HepG2 (cell line): ENCODE data around the gene HEPHL1. TPM values are rescaled to one million over a fixed set of nuclear protein-coding genes. Genes with fewer than 3 reads are reported as not detected.

Source experiments
- ATAC-seq: fragments of 200-7000 bp; cut with Tn5 transposase; 3 replicates; pipeline ENCODE4 v1.9.1; 2020; ENCODE audit warnings: mild to moderate bottlenecking, moderate library complexity
- BruUV-seq: library from RNA; stranded (reverse); fragments of 400-500 nt; replicated peaks from 2 replicates; lab custom pipeline; 2021; lab: Mats Ljungman, UMichigan
- CTCF ChIA-PET: fragments of 300-600 bp; formaldehyde crosslinking; extraction: SDS; loops from one replicate; lab custom pipeline; 2021; ENCODE audit warnings: low total read pairs, inconsistent platforms, low intra/inter-chr PET ratio; lab: Yijun Ruan, JAX
- POLR2A ChIA-PET: fragments of 350-600 bp; sonication (Branson Sonifier 250); formaldehyde crosslinking; loops from one replicate; lab custom pipeline; 2020; ENCODE audit warnings: antibody characterized with exemption, inconsistent platforms; lab: Yijun Ruan, JAX
- DNase-seq: peaks from one replicate; pipeline ENCODE4 v3.0.0-alpha.2; 2015; ENCODE audit warnings: low spot score
- FAIRE-seq: peaks from 3 replicates; lab custom pipeline; 2011; peaks lifted over from hg19 to GRCh38; lab: Jason Lieb, UNC
- H2AFZ ChIP-seq: one replicate; pipeline ENCODE4 v1.6.1; 2011; ENCODE audit warnings: low read length, inconsistent platforms
- H3K27ac ChIP-seq: fragments of 300-600 bp; 3 replicates; pipeline ENCODE4 v1.8.0; 2011; ENCODE audit warnings: mixed run types, mild to moderate bottlenecking, mixed read lengths, low read length, inconsistent platforms; ENCODE audit not compliant: insufficient read depth; ENCODE audit errors: extremely low read length
- H3K27me3 ChIP-seq, 2 experiments: fragments of 200-600 bp in 1 of 2; 2 replicates in 1 of 2; 3 replicates in 1 of 2; pipeline versions ENCODE4 v1.6.0 to v1.8.0; 2011; ENCODE audit warnings: low read length in 2 of 2, mild to moderate bottlenecking in 2 of 2, moderate library complexity in 2 of 2, inconsistent platforms in 1 of 2; ENCODE audit not compliant: insufficient read depth in 2 of 2, control insufficient read depth in 1 of 2
- H3K36me3 ChIP-seq, 2 experiments: fragments of 200-600 bp in 1 of 2; replicated peaks in 1 of 2; 2 replicates in 1 of 2; 3 replicates in 1 of 2; pipeline versions ENCODE4 v1.5.1 to v1.8.0; 2011; ENCODE audit warnings: low read length in 2 of 2, inconsistent platforms in 1 of 2; ENCODE audit not compliant: insufficient read depth in 2 of 2, control insufficient read depth in 1 of 2
- H3K4me1 ChIP-seq: 2 replicates; pipeline ENCODE4 v1.5.1; 2012; ENCODE audit warnings: low read length, inconsistent platforms; ENCODE audit not compliant: insufficient read depth
- H3K4me2 ChIP-seq: 2 replicates; pipeline ENCODE4 v1.6.0; 2011; ENCODE audit warnings: low read depth, low read length, inconsistent platforms
- H3K4me3 ChIP-seq, 3 experiments: fragments of 200-600 bp in 1 of 3; sonication (generic), shearing (Covaris generic) in 1 of 3; replicated peaks in 1 of 3; 2 replicates each; pipeline ENCODE4 v1.5.1; 2011 to 2016; ENCODE audit warnings: low read length in 3 of 3, inconsistent platforms in 2 of 3, low read depth in 2 of 3, mild to moderate bottlenecking in 2 of 3, control low read depth in 1 of 3, mixed read lengths in 1 of 3; ENCODE audit not compliant: insufficient read depth in 1 of 3
- H3K79me2 ChIP-seq: one replicate; pipeline ENCODE4 v1.6.1; 2011; ENCODE audit warnings: low read length, inconsistent platforms; ENCODE audit not compliant: insufficient read depth
- H3K9ac ChIP-seq: 2 replicates; pipeline ENCODE4 v1.6.0; 2011; ENCODE audit warnings: mild to moderate bottlenecking, low read depth, low read length, inconsistent platforms; ENCODE audit not compliant: insufficient read depth
- H3K9me3 ChIP-seq: 2 replicates; pipeline ENCODE4 v1.5.1; 2012; ENCODE audit warnings: mild to moderate bottlenecking, low read length
- H4K20me1 ChIP-seq: 2 replicates; pipeline ENCODE4 v1.6.0; 2011; ENCODE audit warnings: inconsistent platforms, mild to moderate bottlenecking, low read length, moderate library complexity; ENCODE audit not compliant: insufficient read depth
- ARNT2 ChIP-seq: sonication (generic); formaldehyde crosslinking; IDR thresholded peaks from 2 replicates; pipeline ENCODE4 v1.8.0; 2022; ENCODE audit warnings: mild to moderate bottlenecking, low read depth, missing genetic modification reagents, moderate library complexity
- BRD4 ChIP-seq: sonication (generic); formaldehyde crosslinking; IDR thresholded peaks from 2 replicates; pipeline ENCODE4 v1.4.0; 2020; ENCODE audit warnings: missing genetic modification reagents
- DR1 ChIP-seq: sonication (generic); formaldehyde crosslinking; IDR thresholded peaks from 2 replicates; pipeline ENCODE4 v1.8.0; 2021; ENCODE audit warnings: mild to moderate bottlenecking, missing genetic modification reagents, inconsistent platforms
- ETS1 ChIP-seq: sonication (generic); formaldehyde crosslinking; IDR thresholded peaks from 2 replicates; pipeline ENCODE4 v1.4.0; 2020; ENCODE audit warnings: missing genetic modification reagents
- ETV6 ChIP-seq: sonication (generic); formaldehyde crosslinking; conservative IDR thresholded peaks from 2 replicates; pipeline ENCODE4 v1.4.0; 2020; ENCODE audit warnings: missing genetic modification reagents
- GTF3A ChIP-seq: sonication (generic); formaldehyde crosslinking; conservative IDR thresholded peaks from 2 replicates; pipeline ENCODE4 v1.4.0; 2020; ENCODE audit warnings: mild to moderate bottlenecking, missing genetic modification reagents
- MLLT10 ChIP-seq: sonication (generic); formaldehyde crosslinking; IDR thresholded peaks from 2 replicates; pipeline ENCODE4 v1.4.0; 2020; ENCODE audit warnings: missing genetic modification reagents
- NFE2L2 ChIP-seq: fragments of 150-350 bp; IDR thresholded peaks from 2 replicates; pipeline ENCODE4 v1.6.1; 2014; ENCODE audit warnings: low read length
- RARA ChIP-seq: IDR thresholded peaks from 2 replicates; pipeline ENCODE4 v1.6.1; 2016; ENCODE audit warnings: missing genetic modification reagents, missing compliant biosample characterization
- SNRNP70 ChIP-seq: fragments of 200-400 bp; formaldehyde crosslinking; IDR thresholded peaks from 2 replicates; pipeline ENCODE4 v1.6.1; 2017; ENCODE audit warnings: mild to moderate bottlenecking, low read depth, low read length, moderate library complexity
- ZC3H13 ChIP-seq: sonication (generic); formaldehyde crosslinking; IDR thresholded peaks from 2 replicates; pipeline ENCODE4 v1.8.1; 2023; ENCODE audit warnings: mild to moderate bottlenecking, missing genetic modification reagents, moderate library complexity
- ZFY ChIP-seq: sonication (generic); formaldehyde crosslinking; IDR thresholded peaks from 2 replicates; pipeline ENCODE4 v1.4.0; 2020; ENCODE audit warnings: missing genetic modification reagents
- ZNF17 ChIP-seq: sonication (generic); formaldehyde crosslinking; IDR thresholded peaks from 2 replicates; pipeline ENCODE4 v1.5.0; 2020; ENCODE audit warnings: mild to moderate bottlenecking, missing genetic modification reagents
- ZNF496 ChIP-seq: sonication (generic); formaldehyde crosslinking; IDR thresholded peaks from 2 replicates; pipeline ENCODE4 v1.8.1; 2023; ENCODE audit warnings: mild to moderate bottlenecking, moderate library complexity, missing genetic modification reagents; ENCODE audit not compliant: insufficient replicate concordance
- ZNF512 ChIP-seq: sonication (generic); formaldehyde crosslinking; IDR thresholded peaks from 2 replicates; pipeline ENCODE4 v1.4.0; 2020; ENCODE audit warnings: mild to moderate bottlenecking, missing genetic modification reagents
- ZNF607 ChIP-seq: sonication (generic); formaldehyde crosslinking; IDR thresholded peaks from 2 replicates; pipeline ENCODE4 v1.5.1; 2020; ENCODE audit warnings: missing genetic modification reagents, mild to moderate bottlenecking, borderline replicate concordance
- WGBS: methylation state at CpG from one replicate; pipeline ENCODE4 v1.1.6; 2017; ENCODE audit warnings: low lambda C conversion rate; 5-methylcytosine and 5-hydroxymethylcytosine counted together
- in situ Hi-C: cut with HindIII; loops from 2 replicates; pipeline ENCODE4 v1.10.0; 2017; ENCODE audit warnings: low pct_unique_long_range_greater_than_20kb; ENCODE audit not compliant: extremely low pct_ligation_motif_present
- intact Hi-C: fragments of 100-400 bp; cut with micrococcal nuclease; formaldehyde crosslinking; loops from one replicate; pipeline ENCODE4 v1.10.0; 2022; ENCODE audit not compliant: unreplicated experiment
- polyA plus RNA-seq, 8 experiments: library from polyadenylated mRNA; depleted of rRNA in 3 of 8; stranded (reverse) in 7 of 8; unstranded in 1 of 8; fragments of >200 nt; fragmentation: Illumina TruSeq in 4 of 8; extraction: Trizol in 4 of 8; gene quantifications; 2 replicates each; pipeline versions ENCODE4 v1.2.1 to v1.2.3, GENCODE V29; 2011 to 2016; ENCODE audit warnings: low read depth in 4 of 8, missing spikeins in 1 of 8, mixed read lengths in 1 of 8; ENCODE audit not compliant: insufficient read depth in 1 of 8
- total RNA-seq, 5 experiments: library from RNA; depleted of rRNA; stranded (reverse); fragments of >200 nt; fragmentation: Illumina TruSeq; extraction: Trizol; gene quantifications; 2 replicates each; pipeline ENCODE4 v1.2.3, GENCODE V29; 2016; ENCODE audit warnings: low read depth in 1 of 5

The HEPHL1 gene
- total and polyA plus RNA-seq, 2 of the 13 experiments (the other 11 are each of a cell fraction or from before 2014, with no cell fraction given): 0.04 to 0.05 TPM

GRCh38 chr11:94068764-94069163, 47.6 kb downstream of the HEPHL1 start:
- Histone ChIP-seq H3K4me3 (no peak overlapping the region), H3K4me2 (no peak overlapping the region), H2AFZ (no peak overlapping the region), H4K20me1 (no peaks in the 10 kb centered on the region), H3K27ac (no peak overlapping the region), H3K4me1 (no peaks in the 10 kb centered on the region), H3K9me3 (no peaks in the 10 kb centered on the region), H3K79me2 (no peaks in the 10 kb centered on the region), H3K9ac (no peak overlapping the region), H3K27me3 (no peaks in the 10 kb centered on the region), H3K36me3 (no peaks in the 10 kb centered on the region)
- no TSS peak for BruUV-seq
- no peak for DNase-seq
- intact Hi-C loops (no loop called here), in situ Hi-C loops (no loop called here)
- ChIA-PET POLR2A (no interaction called here), CTCF (no interaction called here)
- no peak for ATAC-seq
- 58% methylated on average over 2 of the region's 2 CpGs for WGBS
- FAIRE-seq: no peak
- TF ChIP-seq ZNF496 (CRISPR knock-in tag) (no peak), ZNF512 (CRISPR knock-in tag) (no peak), DR1 (CRISPR knock-in tag) (no peak), ARNT2 (no peak), MLLT10 (CRISPR knock-in tag) (no peak), ZFY (CRISPR knock-in tag) (no peak)

- ATAC-seq: no peak
- no peak for FAIRE-seq
- WGBS: 51% methylated on average over 2 of the region's 2 CpGs
Measured at GRCh38 chr11:94077552-94078293, 56.6 kb downstream of the HEPHL1 start.

More at GRCh38 chr11:94077552-94078293, 56.6 kb downstream of the HEPHL1 start:
- ChIA-PET CTCF (no interaction called here), POLR2A (no interaction called here)
- H3K9me3 ChIP-seq: no peaks in the 10 kb centered on the region
- no peak overlapping the region for H2AFZ ChIP-seq
- no peak overlapping the region for H3K27ac ChIP-seq
- no peak overlapping the region for H3K9ac ChIP-seq
- no peaks in the 10 kb centered on the region for H3K36me3 ChIP-seq
- no peak overlapping the region for H3K4me3 ChIP-seq
- TF ChIP-seq RARA (CRISPR knock-in tag): no peak
- TF ChIP-seq ZC3H13 (CRISPR knock-in tag): no peak
- no peak for TF ChIP-seq ETV6 (CRISPR knock-in tag)
- no peak for TF ChIP-seq GTF3A
- no peak for TF ChIP-seq ETS1 (CRISPR knock-in tag)
- TF ChIP-seq ZNF607 (CRISPR knock-in tag): no peak
- no peak for TF ChIP-seq BRD4 (CRISPR knock-in tag)
- no peak for TF ChIP-seq ZNF17 (CRISPR knock-in tag)
- no peak for TF ChIP-seq SNRNP70
- TF ChIP-seq NFE2L2: no peak
- no peaks in the 10 kb centered on the region for H3K79me2 ChIP-seq
- H4K20me1 ChIP-seq: no peaks in the 10 kb centered on the region
- BruUV-seq: no TSS peak
- H3K4me1 ChIP-seq: no peaks in the 10 kb centered on the region
- no peak overlapping the region for H3K4me2 ChIP-seq
- DNase-seq: no peak
- in situ Hi-C loops: no loop called here
- no peaks in the 10 kb centered on the region; a peak in 1 of 5 replicates for H3K27me3 ChIP-seq
- intact Hi-C loops: no loop called here
